HG02943 (cell line): ENCODE results near the gene HTRA3.

ENCODE experiments used
- ATAC-seq: cut with Tn5 transposase; IDR thresholded peaks from one replicate; pipeline ENCODE4 v1.9.1; 2021; ENCODE audit warnings: mild to moderate bottlenecking, low read depth, moderate library complexity; ENCODE audit not compliant: unreplicated experiment

HTRA3 gene

DNA sequence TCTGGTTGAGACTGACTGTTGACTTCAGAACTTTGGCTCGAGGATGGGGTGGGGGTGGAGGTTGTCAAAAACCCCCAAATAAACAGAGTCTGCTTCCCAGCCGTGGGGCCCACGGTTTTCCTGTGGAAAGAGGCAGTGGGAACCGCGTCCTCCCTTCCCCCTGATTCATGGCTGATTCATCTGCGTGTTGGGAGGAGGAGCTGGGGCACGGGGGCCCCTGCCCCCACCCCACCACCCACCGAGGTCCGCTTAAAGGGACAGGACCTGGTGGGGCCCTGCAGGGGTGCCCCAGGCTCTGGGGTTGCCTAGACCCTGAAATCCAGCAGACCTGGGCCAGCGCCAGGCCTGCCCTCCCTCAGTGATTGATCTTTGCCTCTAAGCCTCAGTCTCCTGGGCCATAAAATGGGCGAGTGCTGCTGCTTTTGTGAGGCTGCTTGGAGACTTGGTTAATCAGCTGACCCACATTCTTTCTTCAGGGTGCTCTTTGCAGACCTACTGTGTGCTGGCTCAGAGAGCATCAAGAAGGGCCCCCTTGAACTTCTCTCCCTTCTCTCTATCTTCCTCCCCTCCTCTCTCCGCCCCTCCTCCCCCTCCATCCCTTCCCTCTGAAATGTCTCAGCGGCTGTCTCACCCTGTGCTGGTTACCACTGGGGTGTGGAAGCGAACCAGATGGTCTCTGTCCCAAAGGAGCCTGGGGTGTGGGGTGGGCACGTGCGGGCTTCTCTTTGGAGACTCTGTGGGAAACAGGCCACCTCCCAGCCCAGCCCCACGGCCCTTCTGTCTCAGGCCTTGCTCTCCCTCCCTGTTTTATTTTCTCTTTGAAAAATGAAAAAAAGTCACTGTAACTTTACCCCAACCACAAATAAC is 9.1 kb downstream of the HTRA3 start:
- no peak for ATAC-seq

GRCh38 chr4:8279321-8280157 is 10.0 kb downstream of the HTRA3 start:
- ATAC-seq, result no peak

- ATAC-seq, result no peak
Observed at GRCh38 chr4:8280158-8280875, 10.8 kb downstream of the HTRA3 start.

DNA sequence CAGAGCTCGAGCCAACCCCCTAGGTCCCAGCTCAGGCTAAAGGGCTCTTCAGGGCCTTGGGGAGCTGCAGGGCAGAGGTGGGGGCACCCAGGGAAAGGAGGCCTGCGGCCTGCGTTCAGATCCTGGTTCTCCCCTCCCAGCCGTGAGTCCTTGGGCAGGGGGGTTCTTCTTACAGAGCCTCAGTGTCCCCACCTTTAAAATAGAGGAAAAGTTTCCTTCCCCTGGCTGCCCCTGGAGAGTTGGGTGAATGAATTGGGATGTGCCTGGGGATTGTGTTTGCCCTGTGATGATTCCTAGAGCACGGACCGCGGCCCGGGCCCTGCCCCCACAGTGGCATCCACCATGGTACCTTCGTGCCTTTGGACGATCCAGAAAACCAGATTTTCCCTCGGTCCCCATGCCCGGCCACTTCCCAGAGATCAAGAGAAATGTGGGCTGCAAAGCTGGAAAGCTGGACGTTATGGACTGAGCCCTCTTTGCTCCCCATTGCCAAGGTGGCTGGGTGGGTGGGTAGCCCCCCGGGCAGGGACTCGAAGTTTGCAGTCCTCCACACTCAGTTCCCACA is 11.4 kb downstream of the HTRA3 start:
- no peak for ATAC-seq

DNA sequence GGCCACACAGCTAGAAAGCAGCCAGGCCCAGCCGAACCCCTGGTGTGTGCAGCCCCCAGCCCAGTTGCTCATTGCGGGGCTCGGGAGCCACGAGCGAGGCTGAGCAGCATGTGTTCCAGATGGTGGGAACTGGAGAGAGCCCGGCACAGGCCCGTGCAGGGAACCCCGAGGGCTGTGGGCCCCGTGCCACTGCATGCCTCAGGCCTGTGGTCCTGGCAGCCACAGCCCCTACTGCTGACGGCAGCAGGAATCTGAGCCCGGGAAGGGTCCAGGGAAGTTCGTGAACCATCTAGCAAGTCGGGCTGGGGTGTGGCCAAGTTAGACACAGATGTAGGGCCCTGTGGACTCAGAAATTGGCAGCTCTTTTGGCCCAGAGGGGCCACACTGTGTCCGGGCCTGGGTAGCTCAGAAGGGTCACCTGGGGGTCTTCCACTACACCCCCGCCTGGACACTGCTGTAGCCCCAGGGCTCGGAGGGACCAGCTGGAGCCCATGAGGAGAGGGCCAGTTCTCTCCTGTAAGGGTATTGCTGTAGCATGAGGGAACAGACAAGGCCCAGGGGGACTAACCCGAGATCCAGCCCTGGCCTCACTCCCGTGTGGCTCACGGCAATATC is 12.1 kb downstream of the HTRA3 start:
- no peak for ATAC-seq

- no peak for ATAC-seq
Observed at GRCh38 chr4:8282134-8282641, 12.6 kb downstream of the HTRA3 start.

DNA sequence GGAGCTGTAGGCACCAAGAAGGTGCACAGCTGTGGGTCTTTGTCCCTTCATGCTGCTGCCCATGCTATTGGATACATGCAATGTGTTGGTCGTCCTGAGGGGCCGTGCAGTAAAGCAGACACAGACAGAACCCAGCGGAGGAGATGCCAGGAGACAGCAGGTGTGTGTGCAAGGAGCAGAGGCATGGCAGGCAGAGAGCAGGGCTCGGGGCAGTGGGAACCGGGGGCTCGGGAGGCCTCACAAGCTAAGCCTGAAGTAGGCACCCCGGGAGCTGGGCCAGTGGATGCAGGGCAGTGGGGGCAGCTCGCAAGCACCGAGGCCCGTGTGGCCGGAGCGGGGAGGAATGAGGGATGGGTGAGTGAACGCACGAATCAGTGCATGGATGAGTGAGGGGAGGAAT is 13.2 kb downstream of the HTRA3 start:
- no peak for ATAC-seq

DNA sequence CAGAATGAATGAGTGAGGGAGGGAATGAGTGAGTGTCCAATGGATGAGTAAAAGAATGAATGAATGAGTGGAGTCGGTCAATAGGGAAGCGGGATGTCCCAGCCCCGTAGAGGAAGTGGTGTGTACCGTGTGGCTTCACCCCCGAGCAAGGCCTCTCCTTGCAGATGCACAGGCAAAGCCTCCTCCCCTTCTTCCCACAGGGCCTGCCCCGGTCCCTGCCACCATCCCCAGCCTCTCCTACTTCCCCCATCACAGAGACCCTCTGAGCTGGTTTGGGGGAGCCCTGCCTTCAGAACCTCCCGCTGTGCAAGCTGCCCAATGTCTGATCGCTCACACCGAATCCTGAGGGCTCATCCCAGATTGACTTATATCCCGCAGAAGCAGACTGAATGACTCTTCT is 13.6 kb downstream of the HTRA3 start:
- no peak for ATAC-seq

DNA sequence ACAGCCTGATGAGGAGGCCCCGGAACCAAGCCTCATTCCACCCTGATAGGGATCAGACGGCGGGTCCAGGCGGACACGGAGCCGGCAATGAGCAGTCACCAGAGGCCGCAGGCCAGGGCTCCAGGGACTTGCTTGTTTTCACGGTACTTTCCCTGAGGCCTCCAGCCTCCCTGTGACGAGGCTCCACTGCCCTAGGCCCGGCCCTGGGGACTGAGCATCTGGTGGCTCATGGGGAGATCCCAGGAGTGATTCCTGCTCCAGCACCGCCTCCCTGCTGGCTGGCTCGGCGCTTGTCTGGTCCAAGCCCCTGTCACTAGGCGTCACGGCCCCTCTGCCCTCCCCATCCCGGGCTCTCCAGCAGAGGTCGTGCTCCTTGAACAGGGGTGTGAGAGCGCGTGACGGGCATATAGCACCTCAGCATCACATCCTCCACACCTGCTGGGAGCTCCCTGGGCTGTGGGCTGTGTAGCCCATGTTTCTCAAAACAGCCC is 14.1 kb downstream of the HTRA3 start:
- ATAC-seq, result no peak

DNA sequence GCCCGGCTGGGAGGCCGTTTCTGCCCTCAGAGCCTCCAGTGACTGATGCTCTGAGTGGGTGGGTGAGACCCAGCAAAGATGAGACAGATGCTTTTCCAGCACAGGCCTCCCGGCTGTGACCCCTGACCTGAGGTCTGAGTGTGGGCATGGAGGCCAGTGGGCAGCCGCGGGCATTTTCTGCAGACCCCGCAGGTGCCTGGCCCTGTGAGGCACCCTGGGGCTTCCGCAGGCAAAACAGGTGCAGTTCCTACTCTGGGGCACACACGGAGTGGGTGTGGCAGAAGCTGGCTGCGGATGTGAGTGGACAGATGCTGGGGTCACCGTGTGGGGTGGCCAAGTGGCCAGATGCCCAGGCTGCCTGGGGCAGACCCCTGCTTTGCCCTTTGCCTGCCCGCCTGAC is 14.8 kb downstream of the HTRA3 start:
- ATAC-seq, result no peak

DNA sequence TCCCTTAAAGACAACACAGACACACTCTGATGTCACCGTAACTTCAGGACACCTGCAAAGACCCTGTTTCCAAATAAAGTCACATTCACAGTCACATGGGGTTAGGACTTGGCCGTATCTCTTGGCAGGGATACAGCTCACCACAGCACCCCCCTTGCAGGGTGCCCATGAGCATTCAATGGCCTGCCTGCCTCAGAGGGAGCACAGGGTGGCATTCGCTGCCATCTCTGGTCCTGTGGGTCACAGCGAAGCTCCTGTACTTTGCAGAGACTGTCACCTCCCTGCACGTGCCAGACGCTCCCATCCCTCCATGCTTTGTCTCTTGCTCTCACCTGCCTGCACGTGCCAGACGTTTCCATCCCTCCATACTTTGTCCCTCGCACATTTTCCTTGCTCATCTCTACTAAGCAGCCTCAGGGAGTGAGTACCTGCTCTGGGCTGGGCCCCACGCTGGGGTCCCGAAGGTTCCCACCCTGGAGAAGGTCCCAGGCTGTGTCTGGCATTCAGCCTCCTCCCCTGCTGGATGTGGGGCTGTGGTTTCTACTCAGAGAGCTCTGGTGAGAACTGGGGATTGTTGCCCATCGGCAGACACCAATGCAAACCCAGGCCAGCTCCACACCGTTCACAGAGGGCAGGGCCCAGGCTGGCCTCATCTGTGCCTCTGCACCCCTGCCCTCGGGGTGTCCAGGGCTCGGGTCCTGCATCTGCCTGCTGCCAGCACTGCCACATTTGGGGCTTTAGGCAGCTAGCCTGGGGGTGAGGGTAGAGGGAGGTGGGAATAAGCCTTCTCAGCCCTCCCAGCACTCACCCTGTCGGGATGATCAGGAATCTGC is 15.8 kb downstream of the HTRA3 start:
- no peak for ATAC-seq

DNA sequence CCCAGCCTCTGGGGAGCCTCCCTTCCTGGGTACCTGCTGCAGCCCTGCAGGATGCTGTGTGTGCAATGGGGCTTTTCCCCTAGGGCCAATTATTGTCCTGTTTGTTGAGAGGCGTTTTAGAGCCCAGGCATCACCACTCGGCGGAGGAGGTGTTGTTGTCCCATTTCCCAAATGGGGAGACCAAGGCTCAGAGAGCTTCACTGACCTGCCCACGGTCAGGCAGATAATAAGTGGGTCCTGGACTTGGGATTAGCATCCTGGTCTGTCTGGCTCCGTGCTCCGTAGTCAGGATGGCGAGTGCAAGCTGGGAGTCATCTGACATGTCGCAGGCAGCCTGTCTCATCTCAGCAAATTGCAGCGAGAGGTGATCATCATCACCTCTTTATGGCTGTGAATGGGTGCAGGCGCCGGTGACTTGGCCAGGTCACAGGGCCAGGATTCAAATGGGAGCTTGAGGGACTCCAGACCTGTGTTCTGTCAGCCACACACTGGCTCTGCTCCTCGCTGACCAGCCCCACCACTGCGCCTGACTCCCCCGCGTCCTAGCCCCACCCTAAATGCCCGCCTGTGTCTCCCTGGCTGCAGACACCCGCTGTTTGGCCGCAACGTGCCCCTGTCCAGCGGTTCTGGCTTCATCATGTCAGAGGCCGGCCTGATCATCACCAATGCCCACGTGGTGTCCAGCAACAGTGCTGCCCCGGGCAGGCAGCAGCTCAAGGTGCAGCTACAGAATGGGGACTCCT is 16.6 kb downstream of the HTRA3 start:
- no peak for ATAC-seq

DNA sequence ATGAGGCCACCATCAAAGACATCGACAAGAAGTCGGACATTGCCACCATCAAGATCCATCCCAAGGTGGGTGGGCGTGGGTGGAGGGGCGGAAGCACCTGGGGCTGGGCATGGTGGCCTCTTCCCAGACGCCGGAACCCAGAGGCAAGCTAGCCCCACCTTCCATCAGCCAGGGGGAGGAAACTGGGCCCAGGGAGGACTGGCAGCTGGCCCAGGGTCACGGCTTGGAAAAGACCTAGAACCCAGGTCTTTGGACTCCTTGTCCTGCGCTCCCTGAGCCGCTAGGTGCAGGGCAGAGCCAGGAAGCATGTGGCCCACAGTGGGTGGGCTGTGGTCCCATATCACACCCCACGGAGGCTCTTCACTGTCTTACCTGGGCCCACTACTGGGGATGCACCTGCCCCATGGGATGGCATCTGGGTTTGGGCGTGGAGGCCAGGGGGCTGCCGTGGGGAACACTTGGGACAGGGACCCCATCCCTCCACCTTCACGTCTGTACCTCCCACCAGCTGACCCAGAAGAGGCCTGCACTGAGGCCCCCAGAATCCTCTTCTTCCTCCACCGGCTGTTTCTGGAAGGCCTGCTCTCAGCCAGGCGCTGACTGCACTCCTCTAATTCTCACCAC is 17.3 kb downstream of the HTRA3 start:
- ATAC-seq, result no peak

DNA sequence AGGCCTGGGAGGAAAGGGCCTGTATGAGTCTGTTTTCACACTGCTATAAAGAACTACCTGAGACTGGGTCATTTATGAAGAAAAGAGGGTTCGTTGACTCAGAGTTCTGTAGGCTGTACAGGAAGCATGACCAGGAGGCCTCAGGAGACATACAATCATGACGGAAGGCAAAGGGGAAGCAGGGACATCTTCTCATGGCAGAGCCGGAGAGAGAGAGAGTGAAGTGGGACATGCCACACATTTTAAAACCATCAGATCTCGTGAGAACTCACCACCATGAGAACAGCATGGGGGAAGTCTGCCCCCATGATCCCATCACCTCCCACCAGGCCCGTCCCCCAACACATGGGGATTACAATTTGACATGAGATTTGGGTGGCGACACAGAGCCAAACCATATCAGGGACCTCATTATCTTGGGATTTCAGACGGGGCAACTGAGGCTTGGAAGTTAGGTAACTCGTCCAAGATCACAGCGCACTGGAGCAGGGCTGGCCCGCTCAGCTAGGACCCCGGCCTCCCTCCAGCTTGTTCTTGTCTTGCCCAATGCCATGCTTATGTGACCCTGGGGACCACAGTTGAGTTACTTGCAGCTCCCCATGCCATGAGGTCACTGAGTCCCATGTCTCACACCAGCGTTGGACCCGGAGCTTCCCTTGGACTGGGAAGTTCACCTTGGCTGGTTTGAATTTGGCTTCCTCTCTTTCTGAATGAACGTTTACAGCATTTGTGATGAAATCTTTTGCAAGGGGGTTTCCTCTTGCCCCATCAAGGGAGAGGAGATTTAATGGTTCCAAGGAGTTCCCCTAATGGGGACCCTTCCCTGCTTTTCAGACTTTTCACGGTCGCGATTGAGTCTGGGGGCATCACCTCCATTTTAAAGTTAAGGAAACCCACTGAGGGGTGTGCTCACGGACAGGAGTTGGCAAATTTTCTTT is 18.1 kb downstream of the HTRA3 start:
- no peak for ATAC-seq

- no peak for ATAC-seq
Observed at GRCh38 chr4:8289151-8289750, 19.7 kb downstream of the HTRA3 start.

- ATAC-seq, result no peak
Observed at GRCh38 chr4:8289956-8290700, 20.6 kb downstream of the HTRA3 start.
